Smooth muscle cell (in vitro differentiated cells): ENCODE data around the gene PAK5. TPM values are rescaled to one million over a fixed set of nuclear protein-coding genes. Genes with fewer than 3 reads are reported as not detected.

Source experiments
- DNase-seq: peaks from one replicate; lab custom pipeline; 2025; ENCODE audit not compliant: unreplicated experiment; lab: John Stamatoyannopoulos, UW
- H2AFZ ChIP-seq: fragments of 200-600 bp; sonication (generic); 2 replicates; pipeline ENCODE4 v1.6.0; 2016; ENCODE audit warnings: antibody characterized with exemption, low read depth, mild to moderate bottlenecking
- H3F3A ChIP-seq: fragments of 200-600 bp; sonication (generic); 2 replicates; pipeline ENCODE4 v1.6.0; 2017; ENCODE audit warnings: antibody characterized with exemption, low read depth
- H3K27ac ChIP-seq: fragments of 200-600 bp; sonication (generic); 2 replicates; pipeline ENCODE4 v1.5.1; 2016; ENCODE audit warnings: low read depth, mild to moderate bottlenecking
- H3K27me3 ChIP-seq: fragments of 200-600 bp; sonication (generic); 2 replicates; pipeline ENCODE4 v1.6.1; 2016; ENCODE audit warnings: low read depth, mild to moderate bottlenecking
- H3K36me3 ChIP-seq: fragments of 200-600 bp; sonication (generic); 2 replicates; pipeline ENCODE4 v1.5.1; 2016; ENCODE audit warnings: low read depth
- H3K4me1 ChIP-seq: fragments of 200-600 bp; sonication (generic); 2 replicates; pipeline ENCODE4 v1.5.1; 2016; ENCODE audit warnings: low read depth
- H3K4me2 ChIP-seq: fragments of 200-600 bp; sonication (generic); 2 replicates; pipeline ENCODE4 v1.6.0; 2016; ENCODE audit warnings: mild to moderate bottlenecking
- H3K4me3 ChIP-seq: fragments of 200-600 bp; sonication (generic); 2 replicates; pipeline ENCODE4 v1.5.1; 2016; ENCODE audit warnings: mild to moderate bottlenecking
- H3K79me2 ChIP-seq: fragments of 200-600 bp; sonication (generic); 2 replicates; pipeline ENCODE4 v1.6.0; 2016; ENCODE audit warnings: low read depth, mild to moderate bottlenecking
- H3K9ac ChIP-seq: fragments of 200-600 bp; sonication (generic); 2 replicates; pipeline ENCODE4 v1.6.0; 2016; ENCODE audit warnings: low read depth
- H3K9me3 ChIP-seq: fragments of 200-600 bp; sonication (generic); replicated peaks from 2 replicates; pipeline ENCODE4 v1.5.1; 2016; ENCODE audit warnings: low read depth
- H4K20me1 ChIP-seq: fragments of 200-600 bp; sonication (generic); 2 replicates; pipeline ENCODE4 v1.6.0; 2016; ENCODE audit warnings: low read depth
- WGBS: methylation state at CpG from one replicate; pipeline ENCODE4 v1.1.7; 2016; ENCODE audit warnings: low lambda C conversion rate; 5-methylcytosine and 5-hydroxymethylcytosine counted together
- polyA plus RNA-seq: library from polyadenylated mRNA; unstranded; fragments of >200 nt; fragmentation: Nextera tagmentation; extraction: Ambion mirVana; gene quantifications from 2 replicates; pipeline ENCODE4 v1.2.1, GENCODE V29; 2016
- total RNA-seq: library from RNA; depleted of rRNA; stranded (reverse); fragments of >200 nt; gene quantifications from 2 replicates; pipeline ENCODE4 v1.2.3, GENCODE V29; 2014
- TF ChIP-seq, protein P1 (sequence below): fragments of 200-600 bp; sonication (generic); IDR thresholded peaks from 2 replicates; pipeline ENCODE4 v1.5.1; 2017; ENCODE audit warnings: borderline replicate concordance, mild to moderate bottlenecking, antibody characterized with exemption; ENCODE audit not compliant: insufficient read depth, poor library complexity, severe bottlenecking

PAK5 gene
- total and polyA plus RNA-seq, 2 experiments from 2014 or later, result 0.13 TPM; not detected in 1

- H3K4me1 ChIP-seq, result no peaks in the 10 kb centered on the region
- no peak overlapping the region for H3K27ac ChIP-seq
- H3K36me3 ChIP-seq, result no peaks in the 10 kb centered on the region
- H3K27me3 ChIP-seq, result no peaks in the 10 kb centered on the region
- WGBS, result 75% methylated on average over 4 of the region's 4 CpGs
- no peak overlapping the region for H3K9ac ChIP-seq
- no peak overlapping the region for H3K4me3 ChIP-seq
- DNase-seq, result no peak
- no peaks in the 10 kb centered on the region for H3K79me2 ChIP-seq
- H3K4me2 ChIP-seq, result no peak overlapping the region
- H3K9me3 ChIP-seq, result no peaks in the 10 kb centered on the region
- H3F3A ChIP-seq, result no peaks in the 10 kb centered on the region
- no peaks in the 10 kb centered on the region for H4K20me1 ChIP-seq
- no peak overlapping the region for H2AFZ ChIP-seq
- TF ChIP-seq, protein P1, sequence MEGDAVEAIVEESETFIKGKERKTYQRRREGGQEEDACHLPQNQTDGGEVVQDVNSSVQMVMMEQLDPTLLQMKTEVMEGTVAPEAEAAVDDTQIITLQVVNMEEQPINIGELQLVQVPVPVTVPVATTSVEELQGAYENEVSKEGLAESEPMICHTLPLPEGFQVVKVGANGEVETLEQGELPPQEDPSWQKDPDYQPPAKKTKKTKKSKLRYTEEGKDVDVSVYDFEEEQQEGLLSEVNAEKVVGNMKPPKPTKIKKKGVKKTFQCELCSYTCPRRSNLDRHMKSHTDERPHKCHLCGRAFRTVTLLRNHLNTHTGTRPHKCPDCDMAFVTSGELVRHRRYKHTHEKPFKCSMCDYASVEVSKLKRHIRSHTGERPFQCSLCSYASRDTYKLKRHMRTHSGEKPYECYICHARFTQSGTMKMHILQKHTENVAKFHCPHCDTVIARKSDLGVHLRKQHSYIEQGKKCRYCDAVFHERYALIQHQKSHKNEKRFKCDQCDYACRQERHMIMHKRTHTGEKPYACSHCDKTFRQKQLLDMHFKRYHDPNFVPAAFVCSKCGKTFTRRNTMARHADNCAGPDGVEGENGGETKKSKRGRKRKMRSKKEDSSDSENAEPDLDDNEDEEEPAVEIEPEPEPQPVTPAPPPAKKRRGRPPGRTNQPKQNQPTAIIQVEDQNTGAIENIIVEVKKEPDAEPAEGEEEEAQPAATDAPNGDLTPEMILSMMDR, result no peak
These were observed 223.8 kb downstream of the PAK5 start for GRCh38 chr20:9615118-9615517.

GRCh38 chr20:9613871-9614270, 225.0 kb downstream of the PAK5 start:
- no peaks in the 10 kb centered on the region for H4K20me1 ChIP-seq
- no peaks in the 10 kb centered on the region for H3K27me3 ChIP-seq
- H3K79me2 ChIP-seq, result no peaks in the 10 kb centered on the region
- TF ChIP-seq, protein P1, result no peak
- H3K4me3 ChIP-seq, result no peak overlapping the region
- no peak for DNase-seq
- H3K4me1 ChIP-seq, result no peaks in the 10 kb centered on the region
- no peak overlapping the region for H2AFZ ChIP-seq
- H3K4me2 ChIP-seq, result no peak overlapping the region
- peak overlapping the region; percentile 52 for H3K27ac ChIP-seq
- H3K9me3 ChIP-seq, result no peaks in the 10 kb centered on the region
- no peak overlapping the region for H3K9ac ChIP-seq
- no peaks in the 10 kb centered on the region for H3F3A ChIP-seq
- 46% methylated on average over 4 of the region's 4 CpGs for WGBS
- H3K36me3 ChIP-seq, result no peaks in the 10 kb centered on the region

DNA sequence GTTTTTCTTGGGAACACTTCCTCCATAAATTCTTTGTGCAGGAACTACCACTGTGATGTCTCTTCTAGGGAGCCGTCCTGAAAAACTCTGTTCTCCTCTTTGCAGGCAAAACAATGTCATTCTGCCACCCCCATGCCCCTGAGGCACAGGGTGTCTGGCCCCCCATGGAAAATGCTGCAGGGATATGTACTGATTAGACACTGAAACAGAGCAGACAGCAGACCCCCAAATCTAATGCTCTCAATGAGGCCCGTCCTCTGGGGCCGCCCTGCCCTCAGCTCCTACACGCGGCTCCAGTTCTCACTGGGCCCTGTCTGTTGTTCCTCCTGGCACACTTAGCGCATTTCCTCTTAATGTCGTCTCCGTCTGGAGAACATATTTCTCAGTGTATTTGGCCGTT, 227.0 kb downstream of the PAK5 start:
- Histone ChIP-seq H3K4me1 (no peaks in the 10 kb centered on the region), H3K27me3 (no peaks in the 10 kb centered on the region), H3K36me3 (no peaks in the 10 kb centered on the region), H3K4me2 (no peak overlapping the region), H3K79me2 (no peaks in the 10 kb centered on the region), H3K9me3 (no peaks in the 10 kb centered on the region), H3K27ac (no peak overlapping the region), H3K9ac (no peak overlapping the region), H3F3A (no peaks in the 10 kb centered on the region), H3K4me3 (no peak overlapping the region), H4K20me1 (no peaks in the 10 kb centered on the region), H2AFZ (no peak overlapping the region)
- WGBS, result 95% methylated on average over 9 of the region's 9 CpGs
- DNase-seq, result no peak
- TF ChIP-seq, protein P1, result no peak

- Histone ChIP-seq H3K27me3 (no peaks in the 10 kb centered on the region), H3F3A (no peaks in the 10 kb centered on the region), H3K79me2 (no peaks in the 10 kb centered on the region), H3K36me3 (no peaks in the 10 kb centered on the region), H3K4me1 (no peaks in the 10 kb centered on the region), H3K4me2 (no peak overlapping the region), H3K27ac (no peak overlapping the region), H3K9me3 (no peaks in the 10 kb centered on the region), H4K20me1 (no peaks in the 10 kb centered on the region), H2AFZ (no peak overlapping the region), H3K4me3 (no peak overlapping the region), H3K9ac (no peak overlapping the region)
- TF ChIP-seq, protein P1, result no peak
- 87% methylated on average over 7 of the region's 7 CpGs for whole genome bisulfite sequencing
- no peak for DNase-seq
These were observed 228.2 kb downstream of the PAK5 start for GRCh38 chr20:9610665-9611064.
